NT2/D1 (cell line): ENCODE results near the gene ABCA1.

Experiments
- YY1 ChIP-seq: IDR thresholded peaks from 2 replicates; pipeline ENCODE4 v1.6.1; 2011; ENCODE audit not compliant: insufficient read length, insufficient read depth
- ZNF274 ChIP-seq: IDR thresholded peaks from 2 replicates; pipeline ENCODE4 v1.6.1; 2011; ENCODE audit warnings: mild to moderate bottlenecking, low read depth, low read length

GRCh38 chr9:104968025-104968982, 40.3 kb upstream of the ABCA1 start:
- TF ChIP-seq ZNF274 (no peak), YY1 (no peak)
